HG02763 (cell line): ENCODE measurements around the gene SIRT5.

Experiments used
- ATAC-seq: cut with Tn5 transposase; IDR thresholded peaks from one replicate; pipeline ENCODE4 v1.9.1; 2021; ENCODE audit warnings: mild to moderate bottlenecking, moderate library complexity; ENCODE audit not compliant: unreplicated experiment

SIRT5 gene

DNA sequence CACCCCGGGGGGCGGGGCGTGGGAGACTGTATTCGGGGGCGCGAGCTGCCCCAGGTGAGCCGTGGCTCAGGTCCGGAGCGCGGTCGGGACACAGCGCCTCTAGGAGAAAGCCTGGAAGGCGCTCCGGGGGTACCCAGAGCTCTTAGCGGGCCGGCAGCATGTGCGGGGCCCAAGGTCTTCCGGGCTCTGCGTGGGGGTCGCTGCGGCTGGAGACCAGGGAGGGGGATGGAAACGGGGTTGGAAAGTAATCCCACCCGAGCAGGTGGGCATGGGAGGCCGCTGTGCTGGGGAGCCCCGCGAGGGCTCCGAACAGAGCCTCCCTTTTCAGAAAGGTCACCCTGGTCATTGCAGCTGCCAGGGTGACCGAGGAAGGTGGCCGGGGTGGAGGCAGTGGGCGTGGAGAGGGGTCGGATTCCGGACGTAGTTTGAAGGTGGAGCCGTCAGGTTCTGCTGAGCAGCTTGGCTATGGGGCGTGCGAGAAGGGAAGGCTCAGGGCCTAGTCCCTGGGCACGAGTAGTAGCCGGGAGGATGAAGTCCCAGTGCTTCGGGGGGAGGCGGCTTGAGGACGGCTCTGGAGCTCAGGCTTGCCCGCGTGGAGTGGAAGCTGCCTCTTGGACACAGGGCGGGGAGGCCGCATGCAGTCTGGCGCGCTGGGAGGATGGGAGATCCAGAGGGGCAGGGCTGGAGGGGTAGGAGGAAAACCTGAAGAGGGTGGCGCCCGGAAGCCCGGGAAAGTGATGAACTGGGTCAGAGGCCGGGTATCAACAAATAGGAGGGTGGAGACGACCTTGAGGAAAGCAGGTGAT, at the start of gene SIRT5:
Gene SIRT5 (plus strand): TSS at position 31 of the 806 bp plus-strand sequence. CDS start 9,510 bp downstream, outside the sequence.
- ATAC-seq = peak; percentile 55

- no peak for ATAC-seq
Observed at GRCh38 chr6:13524801-13525508, 49.4 kb upstream of the SIRT5 start.

DNA sequence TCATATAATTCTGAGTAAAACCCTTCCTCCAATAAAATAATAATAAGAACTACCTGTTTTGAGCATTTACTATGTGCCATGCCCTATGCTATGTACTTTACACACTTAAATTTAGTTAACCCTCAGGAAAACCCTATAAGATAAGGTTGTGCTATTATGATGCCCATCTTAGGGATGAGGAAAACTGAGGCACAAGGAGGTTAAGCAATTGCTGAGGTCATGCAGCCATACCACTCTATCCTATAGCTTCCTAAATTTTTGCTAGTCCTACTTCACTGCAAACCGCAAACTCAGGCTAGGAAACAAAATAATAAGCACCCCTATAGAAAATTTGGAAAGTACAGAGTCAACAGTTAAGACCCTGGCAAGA, 48.1 kb upstream of the SIRT5 start:
- ATAC-seq = no peak

GRCh38 chr6:13526727-13527670, 47.4 kb upstream of the SIRT5 start:
- ATAC-seq = peak; percentile 84

GRCh38 chr6:13527671-13528056, 46.7 kb upstream of the SIRT5 start:
- no peak for ATAC-seq

- no peak for ATAC-seq
Observed at GRCh38 chr6:13528232-13528631, 46.2 kb upstream of the SIRT5 start.

DNA sequence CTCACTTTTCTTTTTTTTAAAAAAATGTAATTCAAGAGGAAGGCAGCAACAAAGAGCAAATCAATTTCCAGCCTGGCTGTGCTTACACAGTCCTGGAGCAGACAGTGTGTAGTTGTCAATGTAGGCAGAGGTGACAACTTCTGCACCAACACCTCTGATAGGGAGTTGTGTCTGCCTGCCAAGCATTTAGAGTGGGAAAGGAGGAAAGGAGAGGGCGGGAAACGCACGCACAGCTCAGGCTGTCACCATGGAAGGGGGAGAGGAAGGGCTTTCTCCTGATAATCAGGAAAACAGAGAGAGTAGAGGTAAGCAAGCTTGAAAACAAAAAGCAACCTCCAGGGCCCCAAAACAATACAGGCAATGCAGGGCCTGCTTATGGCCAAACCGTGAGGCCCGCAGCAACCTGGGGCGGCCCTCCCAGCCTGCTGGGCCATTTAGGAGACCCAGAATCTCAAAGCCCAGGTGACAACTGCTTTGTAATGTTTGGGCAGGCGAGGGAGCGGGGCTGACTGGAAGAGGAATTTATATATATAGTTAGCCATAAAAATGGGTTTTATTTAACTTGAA, 45.5 kb upstream of the SIRT5 start:
- no peak for ATAC-seq

GRCh38 chr6:13531956-13532355, 42.4 kb upstream of the SIRT5 start:
- no peak for ATAC-seq

- no peak for ATAC-seq
Observed at GRCh38 chr6:13534536-13534935, 39.9 kb upstream of the SIRT5 start.

DNA sequence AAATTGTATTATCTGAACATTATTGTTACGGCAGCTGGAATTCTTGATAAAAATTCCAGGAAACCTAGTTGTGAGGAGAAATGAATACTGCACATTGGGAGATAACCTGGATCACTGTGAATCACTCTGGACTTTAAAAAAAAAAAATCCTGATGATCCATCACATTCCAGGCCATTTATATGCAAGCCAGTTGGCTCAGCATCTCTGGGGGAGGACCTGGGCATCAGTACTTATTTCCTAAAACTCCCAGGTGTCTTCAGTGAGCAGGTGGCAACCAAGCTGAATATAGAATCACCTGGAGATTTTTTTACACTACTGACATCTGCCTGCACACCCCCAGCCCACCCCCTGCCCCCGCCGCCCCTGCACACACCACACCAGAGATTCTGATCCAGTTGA, 39.1 kb upstream of the SIRT5 start:
- ATAC-seq = no peak

DNA sequence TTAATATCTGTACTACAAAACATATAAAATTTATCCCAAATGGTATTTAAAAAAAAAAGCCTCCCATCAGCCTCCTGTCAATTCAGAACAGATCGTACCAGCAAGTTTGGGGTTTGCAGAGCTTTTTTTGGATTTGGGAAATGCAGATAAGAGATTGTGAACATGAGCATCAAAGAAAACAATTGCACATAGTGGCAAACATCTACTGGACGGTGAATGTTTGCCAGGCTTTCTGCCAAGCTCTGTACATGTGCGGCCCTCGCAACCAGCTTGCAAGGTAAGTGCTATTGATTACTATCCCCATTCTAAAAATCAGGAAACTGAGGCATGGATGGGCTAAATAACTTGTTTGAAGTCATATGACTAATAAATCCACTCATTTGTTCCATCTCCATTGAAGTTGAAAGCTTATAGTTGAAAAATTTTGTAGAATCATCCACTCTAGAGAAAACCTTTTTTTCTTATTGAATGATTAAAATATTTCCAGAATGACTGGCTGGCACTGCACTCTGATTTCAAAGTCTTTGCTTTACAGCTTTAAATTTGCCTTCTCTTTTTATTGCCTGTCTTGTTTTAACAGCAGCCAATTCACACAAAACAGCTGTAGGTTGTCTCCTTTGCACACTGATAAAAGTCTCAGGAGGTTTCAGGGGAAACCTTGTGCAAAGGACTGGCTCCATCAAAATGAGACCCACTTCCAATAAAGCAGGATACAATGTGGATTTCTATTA, 37.4 kb upstream of the SIRT5 start:
- ATAC-seq = no peak

GRCh38 chr6:13537527-13537897, 36.9 kb upstream of the SIRT5 start:
- no peak for ATAC-seq

DNA sequence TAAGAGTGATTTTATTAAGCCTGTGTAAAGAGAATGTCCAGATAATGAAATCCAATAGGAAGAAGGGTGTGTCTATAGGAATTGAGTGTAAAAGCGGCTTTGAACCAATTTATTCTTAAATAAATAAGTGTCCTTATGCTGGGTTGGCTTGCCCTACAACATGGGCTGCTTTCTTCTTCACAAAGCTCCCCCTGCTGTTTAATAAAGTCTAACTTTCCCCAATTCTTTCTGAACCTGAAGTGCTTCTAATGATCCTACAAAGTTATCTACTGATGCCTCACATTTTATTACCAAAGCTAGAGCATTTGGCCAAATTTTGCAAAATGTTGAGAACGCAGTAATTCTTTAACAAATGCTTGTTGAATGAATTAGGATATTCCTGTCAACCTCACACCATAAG, 36.3 kb upstream of the SIRT5 start:
- ATAC-seq = no peak

DNA sequence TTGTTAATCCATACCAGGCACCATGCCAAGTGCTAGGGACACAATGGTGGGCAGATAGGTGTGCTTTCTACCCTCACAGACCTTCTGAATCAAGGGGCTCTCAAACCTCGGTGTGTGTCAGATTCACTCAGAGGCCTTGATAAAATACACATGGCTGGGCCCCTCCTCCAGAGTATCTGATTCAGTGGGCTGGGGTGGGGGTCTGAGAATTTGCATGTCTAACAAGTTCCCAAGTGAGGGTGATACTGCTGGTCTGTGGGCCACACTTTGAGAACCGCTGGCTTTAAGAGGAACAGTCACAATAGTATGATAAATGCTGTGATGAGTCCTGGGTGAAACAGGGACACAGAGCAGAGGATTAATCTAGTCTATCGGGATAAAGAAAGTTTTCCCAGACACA, 35.8 kb upstream of the SIRT5 start:
- ATAC-seq = no peak

- no peak for ATAC-seq
Observed at GRCh38 chr6:13539572-13539971, 34.8 kb upstream of the SIRT5 start.

- ATAC-seq = no peak
Observed at GRCh38 chr6:13541496-13541895, 32.9 kb upstream of the SIRT5 start.

GRCh38 chr6:13544454-13545186, 29.8 kb upstream of the SIRT5 start:
- ATAC-seq = no peak

GRCh38 chr6:13545885-13546284, 28.5 kb upstream of the SIRT5 start:
- ATAC-seq = no peak

- no peak for ATAC-seq
Observed at GRCh38 chr6:13548500-13549210, 25.7 kb upstream of the SIRT5 start.
